DND-41 (cell line): Measurements from ENCODE around the gene DNAJC21.
A peak's percentile ranks its signal among the peaks of the same experiment; 100 is the strongest.

Experiments
- ATAC-seq: fragments of 200-7000 bp; cut with Tn5 transposase; 3 replicates; pipeline ENCODE4 v1.9.1; 2021; ENCODE audit warnings: low read depth; ENCODE audit not compliant: insufficient read depth
- DNase-seq: peaks from one replicate; pipeline ENCODE4 v3.0.0-alpha.2; 2020
- H2AFZ ChIP-seq: 2 replicates; pipeline ENCODE4 v1.6.0; 2012; ENCODE audit warnings: low read depth, low read length
- H3K27ac ChIP-seq: 2 replicates; pipeline ENCODE4 v1.5.1; 2012; ENCODE audit warnings: low read length, inconsistent platforms
- H3K27me3 ChIP-seq: fragments of 200-600 bp; sonication (generic); 2 replicates; pipeline ENCODE4 v1.6.0; 2012; ENCODE audit warnings: low read length, mild to moderate bottlenecking, inconsistent platforms; ENCODE audit not compliant: insufficient read depth, poor library complexity
- H3K36me3 ChIP-seq: 2 replicates; pipeline ENCODE4 v1.5.1; 2012; ENCODE audit warnings: low read length, inconsistent platforms; ENCODE audit not compliant: insufficient read depth
- H3K4me1 ChIP-seq: 2 replicates; pipeline ENCODE4 v1.5.1; 2012; ENCODE audit warnings: mild to moderate bottlenecking, low read length; ENCODE audit not compliant: insufficient read depth
- H3K4me2 ChIP-seq: 2 replicates; pipeline ENCODE4 v1.6.0; 2012; ENCODE audit warnings: mild to moderate bottlenecking, moderate library complexity, low read length, inconsistent platforms; ENCODE audit not compliant: insufficient read depth
- H3K4me3 ChIP-seq, 2 experiments: fragments of 200-600 bp in 1 of 2; shearing (Covaris generic) in 1 of 2; 2 replicates each; pipeline ENCODE4 v1.5.1; 2012 to 2016; ENCODE audit warnings: inconsistent platforms in 2 of 2, low read length in 2 of 2, mild to moderate bottlenecking in 2 of 2, low read depth in 1 of 2, moderate library complexity in 1 of 2
- H3K79me2 ChIP-seq: 2 replicates; pipeline ENCODE4 v1.6.0; 2012; ENCODE audit warnings: low read length, inconsistent platforms; ENCODE audit not compliant: insufficient read depth
- H3K9ac ChIP-seq: 2 replicates; pipeline ENCODE4 v1.6.0; 2012; ENCODE audit warnings: low read depth, mild to moderate bottlenecking, inconsistent platforms, low read length, moderate library complexity
- H3K9me3 ChIP-seq: 2 replicates; pipeline ENCODE4 v1.5.1; 2012; ENCODE audit warnings: low read length, moderate library complexity, mild to moderate bottlenecking, inconsistent platforms; ENCODE audit not compliant: insufficient read depth, severe bottlenecking
- H4K20me1 ChIP-seq: 2 replicates; pipeline ENCODE4 v1.6.0; 2012; ENCODE audit warnings: low read length; ENCODE audit not compliant: insufficient read depth
- EZH2 ChIP-seq: IDR thresholded peaks from 3 replicates; pipeline ENCODE4 v1.6.1; 2012; ENCODE audit warnings: borderline replicate concordance, low read depth, mild to moderate bottlenecking, moderate library complexity, low read length, inconsistent platforms; ENCODE audit not compliant: severe bottlenecking
- TF ChIP-seq, protein P1 (sequence below): IDR thresholded peaks from 2 replicates; pipeline ENCODE4 v1.5.1; 2012; ENCODE audit warnings: borderline replicate concordance, low read length, moderate library complexity, mild to moderate bottlenecking; ENCODE audit not compliant: poor library complexity, severe bottlenecking; ENCODE audit errors: extremely low read depth

The DNAJC21 gene

DNA sequence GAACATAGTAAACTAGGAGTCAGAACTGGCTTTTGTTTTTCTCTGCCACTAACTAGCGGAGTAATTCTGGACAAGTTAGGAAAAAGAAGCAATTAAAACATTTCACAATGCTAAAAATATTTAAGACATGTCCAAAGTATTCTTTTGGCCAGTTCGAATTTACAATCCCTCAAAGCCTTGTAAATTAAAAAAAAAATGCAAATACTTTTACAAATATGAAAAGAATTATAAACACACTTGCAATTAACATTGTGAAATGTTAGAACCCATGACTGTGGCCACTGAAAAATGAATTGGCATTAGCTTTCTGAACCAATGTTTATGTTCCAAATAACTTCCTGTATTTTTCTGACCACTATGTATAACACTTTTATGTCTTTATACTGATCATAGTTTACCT is 16.3 kb upstream of the DNAJC21 start:
- Histone ChIP-seq H3K4me3 (no peak overlapping the region; a peak in 1 of 4 replicates), H4K20me1 (peaks cover 16% of the 10 kb centered on the region), H3K4me2 (peak overlapping the region; percentile 75; the same call in 1 of the 2 replicates), H2AFZ (no peak overlapping the region), H3K36me3 (peaks cover 52% of the 10 kb centered on the region), H3K9ac (no peak overlapping the region), H3K9me3 (no peaks in the 10 kb centered on the region), H3K4me1 (peaks cover 37% of the 10 kb centered on the region), H3K27ac (no peak overlapping the region), H3K79me2 (peaks cover 65% of the 10 kb centered on the region), H3K27me3 (no peaks in the 10 kb centered on the region)
- no peak for ATAC-seq
- TF ChIP-seq EZH2, result no peak
- TF ChIP-seq, protein P1, sequence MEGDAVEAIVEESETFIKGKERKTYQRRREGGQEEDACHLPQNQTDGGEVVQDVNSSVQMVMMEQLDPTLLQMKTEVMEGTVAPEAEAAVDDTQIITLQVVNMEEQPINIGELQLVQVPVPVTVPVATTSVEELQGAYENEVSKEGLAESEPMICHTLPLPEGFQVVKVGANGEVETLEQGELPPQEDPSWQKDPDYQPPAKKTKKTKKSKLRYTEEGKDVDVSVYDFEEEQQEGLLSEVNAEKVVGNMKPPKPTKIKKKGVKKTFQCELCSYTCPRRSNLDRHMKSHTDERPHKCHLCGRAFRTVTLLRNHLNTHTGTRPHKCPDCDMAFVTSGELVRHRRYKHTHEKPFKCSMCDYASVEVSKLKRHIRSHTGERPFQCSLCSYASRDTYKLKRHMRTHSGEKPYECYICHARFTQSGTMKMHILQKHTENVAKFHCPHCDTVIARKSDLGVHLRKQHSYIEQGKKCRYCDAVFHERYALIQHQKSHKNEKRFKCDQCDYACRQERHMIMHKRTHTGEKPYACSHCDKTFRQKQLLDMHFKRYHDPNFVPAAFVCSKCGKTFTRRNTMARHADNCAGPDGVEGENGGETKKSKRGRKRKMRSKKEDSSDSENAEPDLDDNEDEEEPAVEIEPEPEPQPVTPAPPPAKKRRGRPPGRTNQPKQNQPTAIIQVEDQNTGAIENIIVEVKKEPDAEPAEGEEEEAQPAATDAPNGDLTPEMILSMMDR, result no peak
- DNase-seq, result no peak

- peak overlapping the region; percentile 92 for H2AFZ ChIP-seq
- ATAC-seq (no peak), DNase-seq (peak; percentile 22)
- H3K36me3 ChIP-seq, result peaks cover 55% of the 10 kb centered on the region; the same call in 1 of the 2 replicates
- peak overlapping the region; percentile 72 to 82 for H3K4me3 ChIP-seq
- H3K79me2 ChIP-seq, result peaks cover 81% of the 10 kb centered on the region
- TF ChIP-seq, protein P1, result no peak
- TF ChIP-seq EZH2, result no peak
- no peaks in the 10 kb centered on the region for H3K27me3 ChIP-seq
- peaks cover 18% of the 10 kb centered on the region for H4K20me1 ChIP-seq
- peak overlapping the region; percentile 85 for H3K27ac ChIP-seq
- peak overlapping the region; percentile 75 for H3K4me2 ChIP-seq
- peaks cover 42% of the 10 kb centered on the region for H3K4me1 ChIP-seq
- H3K9ac ChIP-seq, result peak overlapping the region; percentile 76
- H3K9me3 ChIP-seq, result no peaks in the 10 kb centered on the region
Measured at GRCh38 chr5:34914671-34915138, 14.7 kb upstream of the DNAJC21 start.

- peaks cover 18% of the 10 kb centered on the region for H4K20me1 ChIP-seq
- H3K36me3 ChIP-seq, result peaks cover 56% of the 10 kb centered on the region
- DNase-seq (peak; percentile 95), ATAC-seq (peak; percentile 98)
- peak within 1 kb of the TSS; percentile 80 for H3K4me2 ChIP-seq
- H3K4me1 ChIP-seq, result peaks cover 42% of the 10 kb centered on the region
- TF ChIP-seq, protein P1, result peak; percentile 36
- no peak for TF ChIP-seq EZH2
- peak within 1 kb of the TSS; percentile 72 to 82 for H3K4me3 ChIP-seq
- peak within 1 kb of the TSS; percentile 85 for H3K27ac ChIP-seq
- H3K9me3 ChIP-seq, result no peaks in the 10 kb centered on the region
- H3K27me3 ChIP-seq, result no peaks in the 10 kb centered on the region
- peaks cover 86% of the 10 kb centered on the region for H3K79me2 ChIP-seq
- peak within 1 kb of the TSS; percentile 76 for H3K9ac ChIP-seq
- peak within 1 kb of the TSS; percentile 92 for H2AFZ ChIP-seq
Measured at GRCh38 chr5:34915139-34915855, 14.1 kb upstream of the DNAJC21 start, which contains the start of the genes BRIX1 and RAD1. BRIX1 (plus strand) TSS chr5:34915711; CDS start chr5:34915739, 28 bp downstream. RAD1 (minus strand) TSS chr5:34915504; CDS start chr5:34914892, 612 bp downstream.
